GM10248 (cell line): ENCODE data around the gene EIF4G3.

Source experiments
- CTCF ChIA-PET: fragments of 300-600 bp; sonication (Branson Sonifier 250); formaldehyde crosslinking; extraction: SDS; loops from one replicate; lab custom pipeline; 2021; ENCODE audit warnings: antibody characterized with exemption; lab: Yijun Ruan, JAX
- POLR2A ChIA-PET: fragments of 350-650 bp; sonication (Branson Sonifier 250); formaldehyde crosslinking; extraction: SDS; loops from one replicate; lab custom pipeline; 2020; ENCODE audit warnings: antibody characterized with exemption; lab: Yijun Ruan, JAX
- DNase-seq: peaks from one replicate; pipeline ENCODE4 v3.0.0; 2012; ENCODE audit errors: extremely low spot score
- TF ChIP-seq, protein P1 (sequence below): IDR thresholded peaks from 2 replicates; pipeline ENCODE4 v1.5.1; 2012; ENCODE audit warnings: mild to moderate bottlenecking, low read depth; ENCODE audit errors: extremely low read depth, missing control alignments, control extremely low read depth

The EIF4G3 gene

DNA sequence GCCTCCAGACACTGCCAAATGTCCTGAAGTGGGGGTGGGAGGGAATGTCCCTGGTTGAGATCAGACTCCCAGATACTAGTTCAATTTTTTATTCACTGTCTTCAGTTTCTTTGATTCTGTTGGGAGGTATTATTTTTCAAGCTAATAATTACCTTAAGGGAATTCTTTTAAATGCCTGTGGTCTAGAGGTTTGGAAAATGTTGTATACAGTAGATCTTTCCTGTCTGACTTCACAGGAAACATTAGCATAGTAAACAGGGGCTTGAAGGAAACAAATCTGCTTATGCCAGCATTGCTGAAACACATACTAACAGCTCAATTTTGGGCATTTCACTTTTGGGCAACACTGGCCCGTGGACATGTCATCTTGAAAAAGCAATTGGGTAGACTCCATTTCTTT, 305.3 kb downstream of the EIF4G3 start:
- POLR2A ChIA-PET, result no interaction called here
- no peak for DNase-seq
- TF ChIP-seq, protein P1, sequence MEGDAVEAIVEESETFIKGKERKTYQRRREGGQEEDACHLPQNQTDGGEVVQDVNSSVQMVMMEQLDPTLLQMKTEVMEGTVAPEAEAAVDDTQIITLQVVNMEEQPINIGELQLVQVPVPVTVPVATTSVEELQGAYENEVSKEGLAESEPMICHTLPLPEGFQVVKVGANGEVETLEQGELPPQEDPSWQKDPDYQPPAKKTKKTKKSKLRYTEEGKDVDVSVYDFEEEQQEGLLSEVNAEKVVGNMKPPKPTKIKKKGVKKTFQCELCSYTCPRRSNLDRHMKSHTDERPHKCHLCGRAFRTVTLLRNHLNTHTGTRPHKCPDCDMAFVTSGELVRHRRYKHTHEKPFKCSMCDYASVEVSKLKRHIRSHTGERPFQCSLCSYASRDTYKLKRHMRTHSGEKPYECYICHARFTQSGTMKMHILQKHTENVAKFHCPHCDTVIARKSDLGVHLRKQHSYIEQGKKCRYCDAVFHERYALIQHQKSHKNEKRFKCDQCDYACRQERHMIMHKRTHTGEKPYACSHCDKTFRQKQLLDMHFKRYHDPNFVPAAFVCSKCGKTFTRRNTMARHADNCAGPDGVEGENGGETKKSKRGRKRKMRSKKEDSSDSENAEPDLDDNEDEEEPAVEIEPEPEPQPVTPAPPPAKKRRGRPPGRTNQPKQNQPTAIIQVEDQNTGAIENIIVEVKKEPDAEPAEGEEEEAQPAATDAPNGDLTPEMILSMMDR, result no peak
- CTCF ChIA-PET, result interaction anchor here (1.0 to 1.7 kb wide), 3 partner anchors 10 to 53 kb away, joined by 3 to 5 read pairs (median 4); no protein-coding TSS in a partner anchor

DNA sequence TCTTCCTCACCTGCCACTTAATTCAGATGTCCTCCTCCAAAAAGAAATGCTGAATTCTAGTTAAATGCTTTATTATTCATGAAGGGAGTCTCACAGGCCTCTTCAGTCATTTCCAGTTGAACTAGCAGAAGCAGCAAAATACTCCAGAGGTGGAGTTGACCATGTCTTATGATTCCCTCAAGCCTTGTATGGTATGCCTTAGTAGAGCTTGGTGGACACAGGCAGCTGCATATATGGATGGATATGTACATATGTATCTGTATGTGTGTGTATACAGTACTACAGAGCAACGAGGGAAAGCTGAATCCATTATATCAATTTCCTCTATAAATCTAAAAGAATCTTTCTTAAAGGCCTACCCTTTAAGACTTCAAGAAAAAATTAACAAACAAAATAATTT, 306.0 kb downstream of the EIF4G3 start:
- ChIA-PET POLR2A (no interaction called here), CTCF (interaction anchor here (1.0 to 1.7 kb wide), 3 partner anchors 11 to 52 kb away, joined by 3 to 5 read pairs (median 4); no protein-coding TSS in a partner anchor)
- TF ChIP-seq, protein P1, result no peak
- no peak for DNase-seq

DNA sequence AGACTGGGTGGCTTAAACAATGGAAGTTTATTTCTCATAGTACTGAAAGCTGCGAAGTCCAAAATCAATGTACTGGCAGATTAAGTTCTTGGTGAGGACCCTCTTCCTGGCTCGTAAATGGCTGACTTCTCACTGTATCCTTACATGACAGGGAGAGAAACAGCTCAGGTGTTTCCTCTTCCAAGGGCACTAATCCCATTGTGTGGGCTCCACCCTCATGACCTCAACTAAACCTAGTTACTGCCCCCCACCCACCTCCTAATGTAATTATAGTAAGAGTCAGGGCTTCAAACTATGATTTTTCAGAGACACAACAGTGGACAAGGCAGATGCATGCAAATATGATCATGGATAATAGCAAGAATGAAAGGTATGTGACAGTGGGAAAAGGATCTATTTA, 308.4 kb downstream of the EIF4G3 start:
- no peak for DNase-seq
- TF ChIP-seq, protein P1, result no peak
- ChIA-PET POLR2A (no interaction called here), CTCF (interaction anchor here (1.4 kb wide), 1 partner anchor 13 kb away, joined by 3 read pairs; no protein-coding TSS in a partner anchor)

DNA sequence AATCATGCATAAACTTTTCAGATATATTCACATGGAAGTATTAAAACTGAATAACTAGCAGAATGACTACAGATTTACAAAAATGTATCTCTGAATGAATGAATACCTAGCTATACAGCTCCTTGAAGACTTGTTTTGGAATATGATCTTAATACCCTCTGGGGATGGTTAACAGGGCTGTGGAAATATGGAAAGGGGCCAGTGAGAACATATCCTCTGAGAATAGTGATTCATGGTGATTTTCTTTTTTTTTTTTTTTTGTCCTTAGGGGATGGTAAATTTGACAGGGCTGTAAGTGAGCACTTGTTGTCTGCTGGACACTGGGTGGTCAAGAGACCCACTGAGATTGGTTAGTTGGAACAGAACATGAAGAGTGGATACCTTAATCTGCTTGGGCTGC, 308.9 kb downstream of the EIF4G3 start:
- TF ChIP-seq, protein P1, result no peak
- POLR2A ChIA-PET, result interaction anchor here (0.6 kb wide), 1 partner anchor 1756 kb away, joined by 4 read pairs; no protein-coding TSS in a partner anchor
- no peak for DNase-seq
- CTCF ChIA-PET, result interaction anchor here (0.9 to 1.4 kb wide), 5 partner anchors 8 to 45 kb away, joined by 3 read pairs; no protein-coding TSS in a partner anchor

DNA sequence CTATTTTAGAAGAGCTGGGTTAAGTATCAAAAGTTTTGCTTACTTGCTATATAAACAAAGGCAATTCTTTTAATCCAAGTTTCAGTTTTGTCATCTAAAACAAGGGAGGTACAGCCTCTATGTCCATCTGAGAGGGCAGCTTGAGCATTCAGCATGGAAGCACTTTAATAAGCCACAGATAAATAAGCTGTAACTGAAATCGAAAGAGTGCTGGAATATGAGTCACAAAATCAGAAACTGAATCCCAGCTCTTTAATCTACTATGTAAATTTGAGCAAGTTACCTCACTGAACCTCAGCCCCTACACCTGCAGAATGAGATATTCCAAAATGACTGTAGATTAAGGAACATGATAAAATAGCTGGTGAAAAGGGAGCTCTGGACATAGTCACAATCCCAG, 309.6 kb downstream of the EIF4G3 start:
- no peak for DNase-seq
- TF ChIP-seq, protein P1, result no peak
- CTCF ChIA-PET, result interaction anchor here (0.9 to 1.4 kb wide), 6 partner anchors 9 to 44 kb away, joined by 3 to 4 read pairs (median 3); no protein-coding TSS in a partner anchor
- POLR2A ChIA-PET, result no interaction called here

DNA sequence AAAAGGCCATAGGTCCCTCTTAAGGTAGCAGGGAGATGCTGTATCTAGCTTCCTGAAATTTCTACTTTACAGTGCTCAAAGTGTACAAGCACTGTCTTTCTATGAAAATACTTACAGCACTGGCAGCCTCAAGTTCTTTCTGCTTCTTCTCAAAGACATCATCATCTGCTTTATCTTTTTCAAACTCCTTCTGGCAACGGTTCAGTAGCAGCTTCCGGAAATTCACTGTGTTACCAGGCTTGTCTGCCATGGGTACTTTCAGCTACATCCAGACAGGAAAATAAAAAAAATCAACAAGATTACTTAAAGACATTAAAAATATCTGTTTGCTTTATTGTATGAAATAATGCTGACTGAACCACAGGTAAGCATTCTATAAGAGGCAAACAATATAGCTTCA, 311.7 kb downstream of the EIF4G3 start:
- DNase-seq, result no peak
- POLR2A ChIA-PET, result no interaction called here
- TF ChIP-seq, protein P1, result no peak
- CTCF ChIA-PET, result interaction anchor here (1.1 kb wide), 1 partner anchor 47 kb away, joined by 3 read pairs; no protein-coding TSS in a partner anchor
